Measurements from ENCODE around the gene ASPSCR1. TPM values are rescaled to one million over a fixed set of nuclear protein-coding genes. Genes with fewer than 3 reads are reported as not detected.

ASPSCR1 gene
- total and polyA plus RNA-seq, 2 of the 13 experiments (the other 11 are each of a cell fraction or from before 2014, with no cell fraction given), result 274 to 314 TPM

- TF ChIP-seq ATAD3A (CRISPR knock-in tag; IDR thresholded peaks at IDR 0.05), result 0 out of 2 replicates have a peak, but pooled peaks have one; percentile 14
- TF ChIP-seq ZNF720 (CRISPR knock-in tag; IDR thresholded peaks at IDR 0.05), result no peak
- TF ChIP-seq ZNF292 (CRISPR knock-in tag; IDR thresholded peaks at IDR 0.05; ENCODE audit: borderline replicate concordance, low read depth), result 0 out of 2 replicates have a peak, but pooled peaks have one; percentile 22
- no peak for TF ChIP-seq ZNF670 (CRISPR knock-in tag; IDR thresholded peaks at IDR 0.05; ENCODE audit: borderline replicate concordance)
- no peak for TF ChIP-seq ZNF354B (CRISPR knock-in tag; IDR thresholded peaks at IDR 0.05)
- TF ChIP-seq KDM5A (IDR thresholded peaks at IDR 0.05; ENCODE audit: borderline replicate concordance, low read length), result no peak
- peak; percentile 59; the same call in 1 of the 2 replicates for TF ChIP-seq CSRNP1 (CRISPR knock-in tag; IDR thresholded peaks at IDR 0.05)
- no peak for TF ChIP-seq ZNF614 (CRISPR knock-in tag; IDR thresholded peaks at IDR 0.05; ENCODE audit: borderline replicate concordance)
- TF ChIP-seq ZNF276 (CRISPR knock-in tag; IDR thresholded peaks at IDR 0.05; ENCODE audit: low read depth), result no peak; the same call in 1 of the 2 replicates
- peak; percentile 42; the same call in 1 of the 2 replicates for TF ChIP-seq ZNF138 (CRISPR knock-in tag; IDR thresholded peaks at IDR 0.05; ENCODE audit: low read depth)
- no peak for TF ChIP-seq MAF1 (CRISPR knock-in tag; IDR thresholded peaks at IDR 0.05; ENCODE audit: borderline replicate concordance)
- TF ChIP-seq ZFYVE20 (CRISPR knock-in tag; IDR thresholded peaks at IDR 0.05; ENCODE audit: borderline replicate concordance, low read depth), result no peak
- peak; percentile 61; the same call in 1 of the 2 replicates for TF ChIP-seq ZNF468 (CRISPR knock-in tag; IDR thresholded peaks at IDR 0.05)
- TF ChIP-seq PBX2 (CRISPR knock-in tag; IDR thresholded peaks at IDR 0.05), result no peak
- TF ChIP-seq HNF1B (CRISPR knock-in tag; IDR thresholded peaks at IDR 0.05), result peak; percentile 85; the same call in 1 of the 2 replicates
- TF ChIP-seq ZNF879 (CRISPR knock-in tag; IDR thresholded peaks at IDR 0.05), result peak; percentile 40; the same call in 1 of the 2 replicates
- TF ChIP-seq LRRFIP1 (CRISPR knock-in tag; conservative IDR thresholded peaks at IDR 0.05), result no peak
- peak; percentile 65 for TF ChIP-seq ZC3H4 (CRISPR knock-in tag; IDR thresholded peaks at IDR 0.05; ENCODE audit: borderline replicate concordance)
- TF ChIP-seq TOE1 (CRISPR knock-in tag; IDR thresholded peaks at IDR 0.05), result no peak
Observed at GRCh38 chr17:81928544-81929252, 48.7 kb upstream of the ASPSCR1 start (continued).
